Suprapubic skin (tissue), 3 donors: ENCODE results near the gene ANK3.

Experiments used
- CTCF ChIP-seq, 2 donors: fragments of 200-600 bp in 1 of 2; fragments of 450-650 bp in 1 of 2; sonication (generic) in 1 of 2; IDR thresholded peaks; one replicate each; pipeline ENCODE4 v1.5.1; 2016 to 2019; ENCODE audit warnings: antibody characterized with exemption in 2 of 2, mild to moderate bottlenecking in 1 of 2, moderate library complexity in 1 of 2
- POLR2A ChIP-seq, 2 donors: fragments of 450-650 bp; IDR thresholded peaks; one replicate each; pipeline ENCODE4 v1.6.1; 2017; ENCODE audit warnings: antibody characterized with exemption in 2 of 2, mild to moderate bottlenecking in 2 of 2, moderate library complexity in 2 of 2

- TF ChIP-seq CTCF (IDR thresholded peaks at IDR 0.05) (no peak), POLR2A (IDR thresholded peaks at IDR 0.05) (no peak)
Measured at GRCh38 chr10:60276232-60276631, 113.4 kb downstream of the ANK3 start.
